ENCODE measurements around the gene GNA15.
"Not testable (repeated sequence)": the region's sequence is repeated elsewhere in the genome, so short reads cannot be mapped to it uniquely, and the experiment has no call there.

GNA15 gene

DNA sequence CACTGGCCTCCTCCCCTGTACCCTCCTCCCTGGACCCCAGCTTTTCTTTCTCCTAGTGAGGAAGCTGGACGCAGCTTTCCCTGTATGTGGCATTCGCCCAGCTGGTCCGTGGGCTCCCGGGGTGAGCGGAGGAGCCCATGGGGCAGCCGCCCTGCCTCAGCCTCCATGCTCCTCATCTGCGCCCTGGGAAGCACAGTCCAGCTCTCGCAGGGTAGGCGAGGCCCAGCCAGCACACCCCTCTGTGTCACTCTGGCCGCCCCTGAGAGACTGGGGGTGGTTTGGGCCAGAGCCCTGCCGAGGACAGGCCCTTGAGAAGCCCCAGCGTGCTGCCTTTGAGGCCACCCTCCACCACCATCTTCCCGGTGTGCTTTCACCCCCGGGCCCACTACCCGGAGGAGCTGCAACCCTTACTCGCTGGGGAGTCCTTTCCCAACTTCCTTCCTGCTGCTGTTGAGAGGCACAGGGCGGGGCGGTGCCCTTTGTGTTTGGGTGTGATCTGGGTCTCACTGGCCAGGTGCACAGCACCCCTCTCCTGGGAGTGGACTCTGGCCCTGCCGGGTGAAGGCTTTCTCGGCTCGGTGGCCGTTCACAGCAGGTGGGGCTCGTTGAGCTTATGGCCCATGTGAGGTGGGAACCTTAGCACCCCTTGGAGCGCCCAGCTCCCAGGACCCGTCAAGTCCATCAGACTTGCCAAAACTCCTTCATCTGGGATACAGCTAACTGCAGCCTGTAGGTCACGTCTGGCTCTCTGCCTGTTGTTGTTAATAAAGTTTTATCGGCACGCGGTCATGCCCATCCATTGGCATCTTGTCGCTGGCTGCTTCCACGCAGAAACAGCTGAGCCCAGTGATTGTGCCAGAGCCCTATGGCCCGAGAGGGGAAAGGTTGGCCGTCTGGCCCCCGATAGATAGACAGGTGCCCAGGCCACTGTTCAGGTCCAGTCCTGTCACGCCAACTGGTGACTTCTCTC is 53.1 kb downstream of the GNA15 start:
- DNase-seq (ENCODE audit: insufficient read length, low spot score) (no peak), FAIRE-seq (no peak)

DNA sequence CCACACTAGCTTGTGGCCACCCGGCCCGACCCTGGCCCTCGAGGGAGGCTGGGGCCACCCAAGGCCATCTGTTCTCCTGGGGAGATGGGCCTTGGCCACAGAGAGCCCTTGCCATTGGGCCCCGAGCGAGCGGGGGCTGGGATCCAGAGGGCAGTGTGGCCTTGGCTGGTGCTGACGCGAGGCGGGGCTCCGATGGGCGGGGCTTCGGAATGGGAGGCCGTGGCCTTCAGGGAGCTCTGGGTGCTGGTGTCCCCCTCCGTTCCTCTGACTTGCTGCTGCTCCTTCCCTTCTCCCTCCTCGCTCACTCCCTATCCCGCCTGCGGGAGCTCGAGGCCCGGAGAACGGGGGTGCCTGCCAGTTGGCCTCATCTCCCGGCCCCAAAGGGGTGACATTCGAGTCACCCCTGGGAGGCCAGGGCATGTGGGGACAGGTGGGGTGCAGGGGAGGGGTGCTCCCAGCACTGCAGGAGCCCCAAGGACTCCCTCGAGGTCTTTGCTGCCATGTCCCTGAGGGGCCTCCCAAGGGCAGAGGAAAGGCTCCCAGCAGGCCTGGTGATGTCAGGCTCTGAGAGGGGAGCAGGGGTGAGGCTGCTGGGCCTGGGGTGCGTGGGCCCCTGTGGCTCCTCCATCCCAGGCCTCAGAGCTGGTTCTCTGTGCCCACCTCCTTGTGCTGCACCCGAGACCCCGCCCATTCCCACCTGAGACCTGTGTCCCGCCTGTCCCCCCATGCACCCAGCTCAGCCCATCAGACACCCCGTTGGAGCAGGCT is 54.1 kb downstream of the GNA15 start:
- DNase-seq (ENCODE audit: insufficient read length, low spot score) (no peak), FAIRE-seq (no peak)

DNA sequence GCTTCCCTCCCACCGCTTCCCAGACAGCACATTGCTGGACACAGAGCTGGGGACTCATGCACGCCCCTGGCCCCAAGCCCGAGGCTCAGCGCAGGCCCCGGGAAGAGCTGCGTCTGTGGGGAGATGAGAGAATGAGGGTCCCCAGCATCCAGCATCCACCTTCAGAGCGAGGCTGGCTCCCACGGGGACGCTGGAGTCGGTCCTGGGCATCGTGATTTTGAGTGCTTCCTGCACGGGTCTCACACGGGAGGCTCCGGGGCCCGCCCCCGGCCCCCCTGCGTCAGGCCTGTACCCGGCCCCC is 54.6 kb downstream of the GNA15 start:
- DNase-seq (ENCODE audit: insufficient read length, low spot score): no peak
- no peak for FAIRE-seq

DNA sequence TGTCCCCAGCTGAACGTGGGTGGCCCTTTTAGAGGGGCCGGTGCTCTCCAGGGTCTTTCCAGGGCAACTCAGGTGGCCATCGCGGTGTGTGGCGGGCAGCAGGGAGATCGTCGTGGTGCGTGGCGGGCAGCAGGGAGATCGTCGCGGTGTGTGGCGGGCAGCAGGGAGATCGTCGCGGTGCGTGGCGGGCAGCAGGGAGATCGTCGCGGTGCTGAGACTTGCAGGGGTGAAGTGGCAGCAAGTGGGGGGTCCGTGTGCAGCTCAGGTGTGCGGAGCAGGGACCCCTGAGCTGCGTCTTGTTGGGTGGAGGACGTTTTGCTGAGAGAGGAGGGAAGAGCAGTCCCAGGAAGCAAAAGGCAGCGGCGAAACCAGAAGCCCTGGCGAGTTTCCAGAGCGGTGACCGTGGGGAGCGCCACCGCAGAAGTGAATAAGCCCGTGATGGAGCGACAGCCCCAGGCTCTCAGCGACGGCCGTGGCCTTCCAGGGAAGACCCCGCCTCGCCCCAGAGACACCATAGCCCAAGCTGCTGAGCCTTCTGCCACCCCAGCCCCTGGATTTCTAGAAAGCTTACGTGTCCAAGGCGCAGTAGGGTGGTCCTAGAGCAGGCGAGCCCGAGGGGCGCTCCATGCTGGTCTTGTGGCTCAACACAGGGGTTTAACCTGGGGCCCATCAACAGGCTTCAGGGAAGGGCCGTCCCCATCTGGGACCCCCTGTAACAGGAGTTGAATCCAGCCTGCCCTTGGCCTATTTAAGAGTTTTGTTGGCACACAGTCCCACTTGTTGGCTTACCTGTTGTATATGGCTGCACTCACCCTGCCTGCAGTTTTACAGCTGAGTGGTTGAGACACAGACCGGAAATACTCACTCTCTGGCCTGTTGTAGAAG is 55.3 kb downstream of the GNA15 start:
- FAIRE-seq: no peak
- DNase-seq (ENCODE audit: insufficient read length, low spot score): no peak

DNA sequence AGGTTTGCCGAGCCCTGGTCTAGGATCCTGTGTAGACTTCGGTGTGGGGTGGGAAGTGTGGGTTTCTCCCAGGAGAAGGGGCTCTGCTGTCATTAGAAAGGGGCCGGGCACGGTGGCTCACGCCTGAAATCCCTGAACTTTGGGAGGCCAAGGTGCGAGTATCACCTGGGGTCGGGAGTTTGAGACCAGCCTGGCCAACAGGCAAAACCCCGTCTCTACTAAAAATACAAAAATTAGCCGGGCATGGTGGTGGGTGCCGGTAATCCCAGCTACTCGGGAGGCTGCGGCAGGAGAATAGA is 55.9 kb downstream of the GNA15 start:
- not testable (repeated sequence) for FAIRE-seq; DNase-seq (ENCODE audit: insufficient read length, low spot score)

DNA sequence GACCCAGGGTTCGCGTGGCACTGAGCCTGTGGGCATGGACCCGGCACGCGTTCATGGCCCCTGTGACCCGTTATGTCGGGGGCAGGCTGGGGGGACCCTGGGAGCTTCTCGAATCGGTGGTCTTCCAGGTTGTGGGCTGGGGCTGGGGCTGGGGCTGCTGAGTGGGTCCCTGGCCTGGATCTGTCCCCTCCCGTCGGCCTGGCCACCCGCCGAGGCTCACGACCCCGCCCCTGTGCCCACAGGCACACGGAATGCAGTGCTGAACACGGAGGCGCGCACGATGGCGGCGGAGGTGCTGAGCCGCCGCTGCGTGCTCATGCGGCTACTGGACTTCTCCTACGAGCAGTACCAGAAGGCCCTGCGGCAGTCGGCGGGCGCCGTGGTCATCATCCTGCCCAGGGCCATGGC is 56.4 kb downstream of the GNA15 start:
- DNase-seq (ENCODE audit: insufficient read length, low spot score): no peak
- FAIRE-seq: no peak

DNA sequence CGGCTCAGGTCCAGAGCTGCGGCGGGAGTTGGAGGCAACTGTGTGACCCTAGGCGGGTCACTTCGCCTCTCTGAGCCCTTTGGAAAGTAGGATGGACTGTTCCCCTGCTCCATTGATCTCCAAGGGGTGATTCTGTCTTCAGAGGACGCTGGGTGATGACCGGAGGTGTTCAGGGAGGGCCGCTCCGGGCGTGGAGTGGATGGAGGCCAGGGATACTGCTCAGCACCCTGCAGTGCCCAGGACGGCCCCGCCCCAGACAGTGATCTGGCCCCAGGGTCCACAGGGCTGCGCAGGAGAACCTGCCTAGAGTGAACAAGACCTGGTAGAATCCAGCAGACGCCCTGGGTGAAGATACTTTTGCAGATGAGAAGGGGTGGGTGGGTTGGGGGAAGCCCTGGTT is 56.9 kb downstream of the GNA15 start:
- DNase-seq (ENCODE audit: insufficient read length, low spot score) (no peak), FAIRE-seq (no peak)

DNA sequence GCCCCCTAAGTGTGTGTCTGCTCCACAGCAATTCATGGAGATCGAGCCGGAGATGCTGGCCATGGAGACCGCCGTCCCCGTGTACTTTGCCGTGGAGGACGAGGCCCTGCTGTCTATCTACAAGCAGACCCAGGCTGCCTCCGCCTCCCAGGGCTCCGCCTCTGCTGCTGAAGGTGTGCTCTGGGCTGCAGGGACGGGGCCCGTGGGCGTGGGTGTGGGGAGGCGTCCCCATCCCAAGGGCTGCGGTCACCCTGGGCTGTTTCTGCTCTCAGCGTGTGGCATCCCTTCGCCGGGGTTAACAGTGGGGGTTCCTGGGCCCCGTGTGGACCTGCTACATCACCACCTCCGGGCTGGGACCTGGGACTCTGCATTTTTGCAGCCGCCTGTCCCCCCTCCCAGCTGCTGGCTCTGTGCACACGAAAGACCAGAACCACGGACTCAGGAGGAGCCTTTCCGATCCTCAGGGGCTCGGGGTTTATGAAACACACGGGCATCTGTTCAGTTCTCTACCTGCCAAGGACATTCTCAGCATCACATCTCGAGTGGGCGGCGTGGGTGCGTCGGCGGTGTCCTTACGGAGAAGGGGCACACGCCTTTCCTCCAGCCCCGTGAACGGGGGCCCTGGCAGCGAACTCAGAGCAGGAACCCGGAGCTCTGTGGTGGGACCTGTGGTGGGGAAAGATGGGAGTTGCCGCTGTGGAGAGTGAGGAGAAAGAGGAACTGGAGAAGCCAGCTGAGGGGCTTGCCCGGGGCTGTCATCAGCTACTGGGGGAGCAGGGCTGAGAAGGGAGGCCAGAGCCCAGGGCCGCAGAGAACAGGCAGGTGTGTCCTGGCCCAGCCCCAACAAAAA is 57.6 kb downstream of the GNA15 start:
- DNase-seq (ENCODE audit: insufficient read length, low spot score) (no peak), FAIRE-seq (no peak)

DNA sequence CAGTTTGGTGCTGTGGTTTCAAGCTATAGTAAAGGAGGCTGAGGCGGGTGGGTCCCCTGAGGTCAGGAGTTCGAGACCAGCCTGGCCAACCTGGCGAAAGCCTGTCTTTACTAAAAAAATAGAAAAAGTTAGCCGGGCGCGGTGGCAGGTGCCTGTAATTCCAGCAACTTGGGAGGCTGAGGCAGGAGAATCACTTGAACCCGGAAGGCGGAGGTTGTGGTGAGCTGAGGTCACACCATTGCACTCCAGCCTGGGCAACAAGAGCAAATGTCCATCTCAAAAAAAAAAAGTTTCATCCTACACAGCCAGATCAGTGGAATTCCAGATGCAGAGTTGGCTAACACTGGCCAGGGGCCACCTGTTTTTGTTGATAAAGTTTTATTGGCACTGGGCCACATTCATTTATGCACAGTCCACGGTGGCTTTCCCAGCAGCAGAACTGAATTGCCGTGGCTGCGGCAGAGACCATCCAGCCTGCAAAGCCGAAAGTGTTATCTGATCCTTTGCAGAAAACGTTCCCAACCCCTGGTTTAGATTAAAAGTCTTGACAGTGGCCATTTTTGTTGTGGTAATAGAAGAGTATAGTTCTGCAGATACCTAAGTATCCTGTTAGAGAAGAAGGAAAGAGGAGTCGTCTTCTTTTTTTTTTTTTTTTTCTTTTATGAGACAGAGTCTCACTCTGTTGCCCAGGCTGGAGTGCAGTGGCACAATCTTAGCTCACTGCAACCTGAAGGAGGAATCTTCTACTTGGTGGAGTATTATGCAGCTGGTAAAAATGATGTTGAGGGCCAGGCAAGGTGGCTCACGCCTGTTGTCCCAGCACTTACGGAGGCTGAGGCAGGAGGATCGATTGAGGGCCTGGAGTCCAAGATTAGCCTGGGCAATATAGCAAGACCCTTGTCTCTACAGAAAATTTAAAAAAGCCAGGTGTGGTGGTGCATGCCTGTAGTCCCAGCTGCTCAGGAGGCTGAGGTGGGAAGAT is 58.6 kb downstream of the GNA15 start:
- no peak for FAIRE-seq
- DNase-seq (ENCODE audit: insufficient read length, low spot score): no peak

DNA sequence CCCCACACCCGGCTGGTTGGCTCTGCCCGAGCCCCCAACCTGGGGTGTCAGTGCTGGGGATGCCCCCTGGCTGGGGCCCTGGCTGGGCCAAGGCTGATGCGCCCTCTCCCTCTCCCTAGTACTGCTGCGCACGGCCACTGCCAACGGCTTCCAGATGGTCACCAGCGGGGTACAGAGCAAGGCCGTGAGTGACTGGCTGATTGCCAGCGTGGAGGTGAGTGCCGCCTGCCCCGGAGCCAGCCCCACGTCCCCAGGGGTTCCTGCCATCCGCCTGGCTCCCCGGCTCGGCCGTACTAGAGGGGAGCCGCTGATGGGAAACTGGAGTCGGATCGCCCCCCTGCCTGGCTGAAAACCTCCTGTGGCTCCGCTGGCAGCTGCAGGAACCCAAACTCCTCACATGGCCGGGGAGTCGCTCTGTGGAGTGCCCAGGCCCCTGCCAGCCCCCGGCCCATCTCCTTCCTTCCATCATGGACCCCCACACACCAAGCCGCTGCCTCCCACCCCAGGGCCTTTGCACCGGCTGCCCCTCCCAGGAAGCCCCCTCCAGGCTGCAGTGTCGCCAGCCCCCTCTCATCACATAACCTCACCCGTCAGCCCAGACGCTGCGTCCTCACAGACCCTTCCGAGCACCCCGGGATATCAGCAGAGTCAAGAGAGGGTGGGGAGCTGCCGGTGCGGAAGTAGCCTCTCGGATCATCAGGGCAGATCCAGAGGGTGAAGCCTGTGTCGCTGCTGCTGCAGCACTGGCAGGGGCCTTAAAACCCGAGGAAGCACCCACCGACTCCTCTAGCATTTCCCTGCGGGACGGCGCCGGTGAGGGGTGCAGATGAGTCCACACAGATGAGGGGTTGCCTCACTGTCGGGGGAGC is 60.5 kb downstream of the GNA15 start:
- FAIRE-seq (no peak), DNase-seq (ENCODE audit: insufficient read length, low spot score) (no peak)

DNA sequence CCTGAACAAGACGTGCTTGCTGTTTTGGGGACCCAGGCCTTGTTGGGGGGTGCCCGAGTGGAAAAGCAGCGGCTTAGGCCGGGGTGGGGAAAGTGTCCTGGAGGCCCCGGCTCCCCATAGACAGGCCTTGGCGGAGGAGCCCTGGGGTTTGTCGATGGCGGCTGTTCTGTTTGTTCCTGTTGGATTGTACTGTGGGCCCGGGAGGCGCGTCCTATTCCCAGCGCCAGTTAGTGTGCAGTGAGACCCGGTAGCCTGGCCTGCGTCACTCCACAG is 61.0 kb downstream of the GNA15 start:
- FAIRE-seq: no peak
- no peak for DNase-seq (ENCODE audit: insufficient read length, low spot score)

DNA sequence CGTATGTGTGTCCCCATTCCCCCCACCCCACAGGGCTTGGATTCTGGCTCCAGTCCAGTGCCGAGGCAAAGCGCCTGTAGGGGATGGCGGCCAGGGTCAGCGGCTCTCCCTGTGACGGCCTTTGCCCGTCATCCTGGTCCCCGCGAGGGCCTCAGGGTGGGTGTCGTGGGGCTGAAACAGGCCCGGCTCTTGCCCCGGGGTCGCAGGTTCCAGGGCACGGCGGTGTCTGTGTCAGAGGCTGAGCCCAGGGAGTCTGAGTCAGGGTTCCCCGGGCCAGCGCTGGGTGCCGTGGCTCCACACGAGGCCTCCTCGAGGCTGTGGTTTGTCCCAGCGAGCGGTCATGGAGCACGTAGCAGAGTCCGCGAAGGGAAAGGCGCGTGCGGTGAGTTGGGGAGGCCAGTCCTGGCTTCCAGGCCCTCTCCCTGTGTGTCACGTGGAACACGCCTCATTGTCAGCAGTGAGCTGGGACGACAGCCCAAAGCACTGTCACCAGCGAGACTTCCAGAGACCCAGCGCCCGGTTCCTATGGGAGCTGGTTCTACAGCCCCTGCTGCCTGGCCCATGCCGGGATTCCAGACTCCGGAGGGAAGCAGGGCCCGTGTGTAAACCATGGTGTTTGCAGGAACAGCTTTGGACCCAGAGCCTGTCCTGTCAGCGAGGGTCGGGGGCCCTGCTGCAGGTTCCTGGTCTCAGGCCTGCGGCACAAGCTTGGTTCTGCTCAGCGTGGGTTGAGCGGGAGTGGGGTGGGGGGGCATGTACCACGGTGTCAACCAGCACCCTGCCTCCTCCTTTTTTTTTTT is 63.3 kb downstream of the GNA15 start:
- DNase-seq (ENCODE audit: insufficient read length, low spot score): no peak
- no peak for FAIRE-seq

DNA sequence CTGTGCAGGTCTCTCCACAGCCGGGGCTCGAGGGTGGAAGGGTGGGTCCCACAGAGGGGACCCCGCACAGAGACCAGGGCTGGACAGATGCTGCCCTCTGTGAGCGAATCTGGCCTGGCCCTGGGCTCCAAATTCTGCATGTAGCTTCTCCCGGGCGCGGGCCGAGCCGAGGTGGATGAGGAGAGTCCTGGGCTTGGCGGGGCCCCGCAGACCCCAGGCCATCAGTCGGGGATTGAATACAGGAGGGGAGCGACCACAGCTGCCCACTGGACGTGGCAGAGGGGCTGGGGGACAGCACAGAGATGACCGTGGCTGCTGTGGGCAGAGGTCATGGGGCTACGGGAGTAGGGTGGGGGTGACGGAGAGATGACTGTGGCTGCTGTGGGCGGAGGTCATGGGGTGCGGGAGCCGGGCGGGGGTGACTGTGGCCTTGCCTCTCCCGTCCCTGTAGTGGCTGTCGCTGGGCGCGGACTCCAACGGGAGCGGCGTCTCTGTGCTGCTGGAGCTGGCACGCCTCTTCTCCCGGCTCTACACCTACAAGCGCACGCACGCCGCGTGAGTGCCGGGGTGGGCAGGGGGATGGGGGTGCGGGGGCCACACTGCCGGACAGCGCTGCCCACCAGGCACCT is 65.4 kb downstream of the GNA15 start:
- no peak for DNase-seq (ENCODE audit: insufficient read length, low spot score)
- no peak for FAIRE-seq

DNA sequence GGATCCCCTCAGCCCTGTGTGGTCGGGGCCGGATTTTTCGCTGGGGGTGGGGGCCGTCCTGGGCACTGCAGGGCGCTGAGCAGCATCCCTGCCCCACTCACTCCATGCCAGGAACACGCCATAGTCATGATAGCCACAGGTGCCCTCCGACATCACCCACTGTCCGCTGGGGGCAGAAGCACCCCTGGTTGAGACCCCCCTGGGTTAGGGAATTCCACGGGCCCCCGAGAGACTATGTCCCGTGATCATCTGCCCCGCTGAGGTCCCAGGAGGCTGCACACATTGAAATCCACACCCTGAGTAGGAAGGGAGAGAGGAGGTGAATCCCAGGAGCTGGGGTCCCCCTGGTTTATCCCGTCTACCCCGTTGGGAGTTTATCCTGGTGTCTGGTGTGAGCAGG is 66.1 kb downstream of the GNA15 start:
- no peak for FAIRE-seq
- no peak for DNase-seq (ENCODE audit: insufficient read length, low spot score)

DNA sequence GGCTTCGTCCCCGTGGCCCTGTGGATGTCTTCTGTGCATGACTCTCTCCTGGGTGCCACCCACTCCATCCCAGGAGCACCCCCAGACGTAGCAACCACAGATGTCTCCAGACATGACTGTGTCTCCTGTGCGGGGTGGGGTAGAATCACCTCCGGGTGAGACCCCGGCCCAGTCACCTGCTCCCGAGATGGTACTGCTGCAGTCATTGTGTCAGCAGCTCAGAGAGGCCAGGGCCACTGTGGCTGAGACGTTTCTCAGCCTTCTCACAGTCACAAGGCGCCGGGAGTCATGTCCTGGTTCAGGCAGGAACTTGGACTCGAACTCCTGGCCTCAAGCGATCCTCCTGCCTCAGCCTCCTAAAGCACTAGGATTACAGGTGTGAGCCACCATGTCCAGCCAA is 66.5 kb downstream of the GNA15 start:
- DNase-seq (ENCODE audit: insufficient read length, low spot score) (no peak), FAIRE-seq (no peak)

DNA sequence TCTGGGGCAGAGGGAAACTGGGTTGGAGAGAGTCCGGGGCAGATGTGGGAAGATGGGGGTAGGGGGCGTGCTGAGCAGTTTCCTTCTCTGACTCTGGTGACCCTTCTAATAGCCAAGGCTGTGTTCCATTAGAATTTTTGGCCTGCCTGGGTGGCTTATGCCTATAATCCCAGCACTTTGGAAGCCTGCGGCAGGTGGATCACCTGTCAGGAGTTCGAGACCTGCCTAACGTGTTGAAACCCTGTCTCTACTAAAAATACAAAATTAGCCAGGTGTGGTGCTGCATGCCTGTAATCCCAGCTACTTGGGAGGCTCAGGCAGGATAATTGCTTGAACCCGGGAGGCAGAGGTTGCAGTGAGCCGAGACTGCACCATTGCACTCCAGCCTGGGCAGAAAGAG is 67.1 kb downstream of the GNA15 start:
- not testable (repeated sequence) for FAIRE-seq; DNase-seq (ENCODE audit: insufficient read length, low spot score)

Measured in GM19239 (cell line).